VCaP (cell line): ENCODE results near the gene STEAP3.

Experiments used
- H3K27ac ChIP-seq: fragments of 450-650 bp; 2 replicates; pipeline ENCODE4 v1.5.1; 2017
- TF ChIP-seq, protein P1 (sequence below): fragments of 450-650 bp; conservative IDR thresholded peaks from 2 replicates; pipeline ENCODE4 v1.5.1; 2017; ENCODE audit warnings: mild to moderate bottlenecking, moderate library complexity

Gene STEAP3

GRCh38 chr2:119234021-119235019, 10.7 kb downstream of the STEAP3 start:
- H3K27ac ChIP-seq = no peak overlapping the region
- TF ChIP-seq, protein P1, sequence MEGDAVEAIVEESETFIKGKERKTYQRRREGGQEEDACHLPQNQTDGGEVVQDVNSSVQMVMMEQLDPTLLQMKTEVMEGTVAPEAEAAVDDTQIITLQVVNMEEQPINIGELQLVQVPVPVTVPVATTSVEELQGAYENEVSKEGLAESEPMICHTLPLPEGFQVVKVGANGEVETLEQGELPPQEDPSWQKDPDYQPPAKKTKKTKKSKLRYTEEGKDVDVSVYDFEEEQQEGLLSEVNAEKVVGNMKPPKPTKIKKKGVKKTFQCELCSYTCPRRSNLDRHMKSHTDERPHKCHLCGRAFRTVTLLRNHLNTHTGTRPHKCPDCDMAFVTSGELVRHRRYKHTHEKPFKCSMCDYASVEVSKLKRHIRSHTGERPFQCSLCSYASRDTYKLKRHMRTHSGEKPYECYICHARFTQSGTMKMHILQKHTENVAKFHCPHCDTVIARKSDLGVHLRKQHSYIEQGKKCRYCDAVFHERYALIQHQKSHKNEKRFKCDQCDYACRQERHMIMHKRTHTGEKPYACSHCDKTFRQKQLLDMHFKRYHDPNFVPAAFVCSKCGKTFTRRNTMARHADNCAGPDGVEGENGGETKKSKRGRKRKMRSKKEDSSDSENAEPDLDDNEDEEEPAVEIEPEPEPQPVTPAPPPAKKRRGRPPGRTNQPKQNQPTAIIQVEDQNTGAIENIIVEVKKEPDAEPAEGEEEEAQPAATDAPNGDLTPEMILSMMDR = peak; percentile 32; the same call in 1 of the 2 replicates

DNA sequence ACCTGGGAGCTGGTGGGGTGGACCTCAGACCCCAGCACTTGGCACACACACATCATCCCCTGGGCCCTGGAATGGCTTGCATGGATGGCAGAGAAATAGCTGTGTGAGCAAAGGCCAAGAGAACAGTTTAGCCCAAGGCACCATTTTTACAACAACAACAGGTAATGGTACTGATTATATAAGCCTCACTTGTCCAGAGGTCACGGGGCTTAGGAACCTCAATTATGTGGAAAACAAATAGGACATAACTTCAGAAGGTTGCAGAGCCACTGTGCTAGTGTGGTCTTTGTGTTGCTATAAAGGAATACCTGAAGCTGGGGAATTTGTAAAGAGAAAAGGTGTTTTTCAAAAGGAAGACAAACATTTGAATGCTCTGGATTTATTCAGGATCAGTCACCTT, 13.2 kb downstream of the STEAP3 start:
- TF ChIP-seq, protein P1 = no peak
- no peak overlapping the region for H3K27ac ChIP-seq

DNA sequence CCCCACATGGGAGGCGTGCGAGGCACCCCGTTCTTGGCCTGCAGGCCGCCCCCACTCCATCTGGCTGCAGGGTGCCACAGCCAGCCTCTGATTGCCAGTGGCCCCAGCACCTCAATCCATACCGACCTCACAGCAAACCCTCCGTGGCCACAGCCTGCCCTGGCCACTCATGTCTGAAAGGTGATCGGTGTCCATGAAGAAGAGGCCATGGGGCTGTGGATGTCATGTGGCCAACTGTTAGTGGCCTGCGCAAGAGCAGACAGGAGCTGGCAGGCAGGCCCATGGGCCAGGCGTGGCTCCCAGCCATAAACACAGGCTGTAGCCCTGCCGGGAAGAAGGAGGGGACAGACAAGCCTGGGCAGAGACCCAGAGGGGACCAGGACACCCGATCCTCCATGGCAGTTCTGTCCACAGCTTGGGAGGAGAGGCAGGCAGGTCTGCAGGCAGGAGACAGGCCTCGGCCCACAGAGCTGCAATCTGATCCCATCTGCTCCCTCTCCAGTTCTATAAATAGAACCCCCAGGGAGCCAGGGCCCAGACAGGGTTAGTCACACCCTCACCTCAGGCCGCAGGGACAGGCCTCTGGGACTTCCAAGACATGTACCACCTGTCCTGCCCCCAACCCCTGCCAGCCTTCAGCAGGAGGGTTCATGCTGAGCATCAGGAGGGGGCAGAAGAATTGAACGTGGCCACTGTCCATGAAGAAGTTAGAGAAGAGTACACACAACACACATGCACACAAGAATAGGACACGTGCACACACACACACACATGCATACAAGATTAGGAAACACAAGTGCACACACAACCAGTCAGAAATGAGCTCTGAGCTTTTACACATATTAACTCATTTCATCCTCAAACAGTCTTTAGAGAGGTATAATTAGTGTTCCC, 16.9 kb downstream of the STEAP3 start:
- no peak overlapping the region for H3K27ac ChIP-seq
- TF ChIP-seq, protein P1 = no peak

GRCh38 chr2:119241205-119241532, 17.5 kb downstream of the STEAP3 start:
- TF ChIP-seq, protein P1 = no peak
- no peak overlapping the region for H3K27ac ChIP-seq

DNA sequence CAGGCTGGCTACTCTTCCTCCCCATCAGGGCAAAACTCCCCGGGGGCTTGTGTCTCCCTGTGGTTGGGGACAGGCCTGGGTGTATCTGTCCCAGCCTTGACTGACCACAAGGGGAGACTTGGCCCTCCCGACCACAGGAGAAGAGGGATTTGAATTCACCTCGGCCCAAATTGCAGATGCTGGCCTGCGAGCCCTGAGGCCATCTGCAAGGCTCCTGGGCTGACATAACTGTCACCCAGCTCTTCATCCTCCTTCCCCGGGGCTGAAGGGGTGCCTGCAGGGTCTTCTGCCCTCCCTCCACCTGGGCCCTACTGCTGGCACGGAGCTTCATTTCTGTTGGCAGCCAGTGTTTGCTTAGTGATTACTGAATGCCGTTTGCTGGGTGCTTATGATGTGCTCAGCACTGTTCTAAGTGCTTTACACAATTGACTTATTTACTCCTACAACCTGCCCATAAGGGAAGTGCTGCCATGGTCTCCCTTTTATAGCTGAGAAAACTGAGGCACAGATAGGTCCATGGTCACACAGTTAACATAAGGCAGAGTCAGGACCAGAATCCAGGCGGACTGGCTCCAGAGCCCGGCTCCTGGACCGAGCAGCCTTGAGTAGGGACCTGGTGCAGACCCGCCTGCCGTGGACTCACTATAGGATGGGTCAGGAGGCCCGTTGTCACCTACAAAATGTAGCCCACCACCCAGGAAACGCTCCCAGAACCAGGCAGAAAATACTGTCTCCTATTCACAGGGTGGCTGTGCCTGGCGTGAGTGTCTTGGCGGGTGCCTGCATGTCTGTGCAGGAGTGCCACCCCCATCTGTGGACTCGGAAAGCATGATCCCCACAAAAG, 18.9 kb downstream of the STEAP3 start:
- no peak overlapping the region for H3K27ac ChIP-seq
- TF ChIP-seq, protein P1 = no peak

GRCh38 chr2:119243621-119244020, 20.0 kb downstream of the STEAP3 start:
- TF ChIP-seq, protein P1 = no peak
- H3K27ac ChIP-seq = no peak overlapping the region
